Panc1 (cell line): ENCODE measurements around the gene COL13A1.

Experiments used
- POLR2AphosphoS5 ChIP-seq: IDR thresholded peaks from 2 replicates; pipeline ENCODE4 v1.6.1; 2012; ENCODE audit warnings: mild to moderate bottlenecking, low read depth, low read length, moderate library complexity
- SIN3A ChIP-seq: IDR thresholded peaks from 2 replicates; pipeline ENCODE4 v1.6.1; 2012; ENCODE audit warnings: low read depth, mild to moderate bottlenecking, low read length, moderate library complexity, borderline replicate concordance; ENCODE audit not compliant: insufficient read depth
- TCF7L2 ChIP-seq: IDR thresholded peaks from 2 replicates; pipeline ENCODE4 v1.6.1; 2011; ENCODE audit warnings: mild to moderate bottlenecking, low read depth, low read length, inconsistent platforms
- TF ChIP-seq, protein P1 (sequence below): fragments of 450-650 bp; IDR thresholded peaks from 2 replicates; pipeline ENCODE4 v1.5.1; 2017; ENCODE audit warnings: mild to moderate bottlenecking
- TF ChIP-seq, protein P2 (sequence below), 2 experiments: IDR thresholded peaks; 2 replicates each; pipeline ENCODE4 v1.6.1; 2011 to 2012; ENCODE audit warnings: low read depth in 2 of 2, control low read depth in 1 of 2, low read length in 1 of 2, mild to moderate bottlenecking in 1 of 2, moderate library complexity in 1 of 2; ENCODE audit not compliant: insufficient read depth in 1 of 2

GRCh38 chr10:69842882-69843281 lies 41.2 kb downstream of the COL13A1 start:
- TF ChIP-seq, protein P1, sequence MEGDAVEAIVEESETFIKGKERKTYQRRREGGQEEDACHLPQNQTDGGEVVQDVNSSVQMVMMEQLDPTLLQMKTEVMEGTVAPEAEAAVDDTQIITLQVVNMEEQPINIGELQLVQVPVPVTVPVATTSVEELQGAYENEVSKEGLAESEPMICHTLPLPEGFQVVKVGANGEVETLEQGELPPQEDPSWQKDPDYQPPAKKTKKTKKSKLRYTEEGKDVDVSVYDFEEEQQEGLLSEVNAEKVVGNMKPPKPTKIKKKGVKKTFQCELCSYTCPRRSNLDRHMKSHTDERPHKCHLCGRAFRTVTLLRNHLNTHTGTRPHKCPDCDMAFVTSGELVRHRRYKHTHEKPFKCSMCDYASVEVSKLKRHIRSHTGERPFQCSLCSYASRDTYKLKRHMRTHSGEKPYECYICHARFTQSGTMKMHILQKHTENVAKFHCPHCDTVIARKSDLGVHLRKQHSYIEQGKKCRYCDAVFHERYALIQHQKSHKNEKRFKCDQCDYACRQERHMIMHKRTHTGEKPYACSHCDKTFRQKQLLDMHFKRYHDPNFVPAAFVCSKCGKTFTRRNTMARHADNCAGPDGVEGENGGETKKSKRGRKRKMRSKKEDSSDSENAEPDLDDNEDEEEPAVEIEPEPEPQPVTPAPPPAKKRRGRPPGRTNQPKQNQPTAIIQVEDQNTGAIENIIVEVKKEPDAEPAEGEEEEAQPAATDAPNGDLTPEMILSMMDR, result no peak
- TF ChIP-seq TCF7L2 (no peak), SIN3A (no peak), POLR2AphosphoS5 (no peak)
- TF ChIP-seq, protein P2, sequence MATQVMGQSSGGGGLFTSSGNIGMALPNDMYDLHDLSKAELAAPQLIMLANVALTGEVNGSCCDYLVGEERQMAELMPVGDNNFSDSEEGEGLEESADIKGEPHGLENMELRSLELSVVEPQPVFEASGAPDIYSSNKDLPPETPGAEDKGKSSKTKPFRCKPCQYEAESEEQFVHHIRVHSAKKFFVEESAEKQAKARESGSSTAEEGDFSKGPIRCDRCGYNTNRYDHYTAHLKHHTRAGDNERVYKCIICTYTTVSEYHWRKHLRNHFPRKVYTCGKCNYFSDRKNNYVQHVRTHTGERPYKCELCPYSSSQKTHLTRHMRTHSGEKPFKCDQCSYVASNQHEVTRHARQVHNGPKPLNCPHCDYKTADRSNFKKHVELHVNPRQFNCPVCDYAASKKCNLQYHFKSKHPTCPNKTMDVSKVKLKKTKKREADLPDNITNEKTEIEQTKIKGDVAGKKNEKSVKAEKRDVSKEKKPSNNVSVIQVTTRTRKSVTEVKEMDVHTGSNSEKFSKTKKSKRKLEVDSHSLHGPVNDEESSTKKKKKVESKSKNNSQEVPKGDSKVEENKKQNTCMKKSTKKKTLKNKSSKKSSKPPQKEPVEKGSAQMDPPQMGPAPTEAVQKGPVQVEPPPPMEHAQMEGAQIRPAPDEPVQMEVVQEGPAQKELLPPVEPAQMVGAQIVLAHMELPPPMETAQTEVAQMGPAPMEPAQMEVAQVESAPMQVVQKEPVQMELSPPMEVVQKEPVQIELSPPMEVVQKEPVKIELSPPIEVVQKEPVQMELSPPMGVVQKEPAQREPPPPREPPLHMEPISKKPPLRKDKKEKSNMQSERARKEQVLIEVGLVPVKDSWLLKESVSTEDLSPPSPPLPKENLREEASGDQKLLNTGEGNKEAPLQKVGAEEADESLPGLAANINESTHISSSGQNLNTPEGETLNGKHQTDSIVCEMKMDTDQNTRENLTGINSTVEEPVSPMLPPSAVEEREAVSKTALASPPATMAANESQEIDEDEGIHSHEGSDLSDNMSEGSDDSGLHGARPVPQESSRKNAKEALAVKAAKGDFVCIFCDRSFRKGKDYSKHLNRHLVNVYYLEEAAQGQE (IDR thresholded peaks at IDR 0.05; ENCODE audit: insufficient read depth in 1 of 2, low read depth in 2 of 2, low read length in 1 of 2), result no peak
